ENCODE data around the gene NAA25.
"Not testable (repeated sequence)": the region's sequence is repeated elsewhere in the genome, so short reads cannot be mapped to it uniquely, and the experiment has no call there.

Gene NAA25

GRCh38 chr12:112010415-112011344 is 97.9 kb downstream of the NAA25 start (continued):
- TF ChIP-seq POU6F1 (CRISPR knock-in tag; IDR thresholded peaks at IDR 0.05; ENCODE audit: borderline replicate concordance, low read depth) (no peak), PATZ1 (CRISPR knock-in tag; IDR thresholded peaks at IDR 0.05; ENCODE audit: borderline replicate concordance) (no peak), ZFP3 (CRISPR knock-in tag; IDR thresholded peaks at IDR 0.05) (no peak), SNAI2 (CRISPR knock-in tag; IDR thresholded peaks at IDR 0.05) (no peak), TOX (CRISPR knock-in tag; IDR thresholded peaks at IDR 0.05; ENCODE audit: borderline replicate concordance) (no peak), ZC3H10 (CRISPR knock-in tag; IDR thresholded peaks at IDR 0.05) (no peak), OSR1 (CRISPR knock-in tag; IDR thresholded peaks at IDR 0.05) (no peak), ISL1 (CRISPR knock-in tag; IDR thresholded peaks at IDR 0.05) (no peak)

- ATAC-seq = not testable (repeated sequence)
These were observed 99.0 kb downstream of the NAA25 start for GRCh38 chr12:112009596-112009995.

- no peak for ATAC-seq
- TF ChIP-seq TOX (CRISPR knock-in tag; IDR thresholded peaks at IDR 0.05; ENCODE audit: borderline replicate concordance) (no peak), ISL1 (CRISPR knock-in tag; IDR thresholded peaks at IDR 0.05) (no peak), ZNF565 (CRISPR knock-in tag; conservative IDR thresholded peaks at IDR 0.05; ENCODE audit: low read depth) (no peak), PATZ1 (CRISPR knock-in tag; IDR thresholded peaks at IDR 0.05; ENCODE audit: borderline replicate concordance) (no peak), ZNF8 (CRISPR knock-in tag; IDR thresholded peaks at IDR 0.05) (no peak), BACH2 (CRISPR knock-in tag; IDR thresholded peaks at IDR 0.05; ENCODE audit: borderline replicate concordance) (no peak), ZFP3 (CRISPR knock-in tag; IDR thresholded peaks at IDR 0.05) (no peak), TSHZ2 (CRISPR knock-in tag; IDR thresholded peaks at IDR 0.05) (no peak), ZNF70 (CRISPR knock-in tag; IDR thresholded peaks at IDR 0.05) (no peak), ARNTL (CRISPR knock-in tag; IDR thresholded peaks at IDR 0.05; ENCODE audit: borderline replicate concordance, low read depth) (no peak), GLIS3 (CRISPR knock-in tag; IDR thresholded peaks at IDR 0.05) (no peak), CSRNP3 (CRISPR knock-in tag; IDR thresholded peaks at IDR 0.05) (no peak), PPARA (CRISPR knock-in tag; IDR thresholded peaks at IDR 0.05; ENCODE audit: borderline replicate concordance) (no peak), SNAI2 (CRISPR knock-in tag; IDR thresholded peaks at IDR 0.05) (no peak), TCF4 (CRISPR knock-in tag; IDR thresholded peaks at IDR 0.05; ENCODE audit: borderline replicate concordance) (no peak), CSDC2 (CRISPR knock-in tag; IDR thresholded peaks at IDR 0.05) (no peak), ESRRG (CRISPR knock-in tag; IDR thresholded peaks at IDR 0.05) (no peak)
These were observed 99.7 kb downstream of the NAA25 start for GRCh38 chr12:112008918-112009317.
